Cardiac fibroblast (primary cell): Measurements from ENCODE around the gene PROZ.

ENCODE experiments used
- DNase-seq, 2 donors: peaks; one replicate each; pipeline versions ENCODE4 v3.0.0 to v3.0.0-alpha.2; 2010; ENCODE audit warnings: low read depth in 2 of 2
- H3K4me3 ChIP-seq, 2 donors: replicated peaks in 1 of 2; 1 replicate in 1 of 2; 2 replicates in 1 of 2; pipeline ENCODE4 v1.5.1; 2011; ENCODE audit warnings: low read depth in 2 of 2, low read length in 2 of 2, mild to moderate bottlenecking in 2 of 2, moderate library complexity in 1 of 2
- CTCF ChIP-seq: IDR thresholded peaks from one replicate; pipeline ENCODE4 v1.5.1; 2011; ENCODE audit warnings: low read depth, mild to moderate bottlenecking, low read length, inconsistent platforms

Gene PROZ

GRCh38 chr13:113138792-113139551 is 19.5 kb upstream of the PROZ start:
- DNase-seq: no peak
- TF ChIP-seq CTCF: no peak
- no peak overlapping the region for H3K4me3 ChIP-seq

GRCh38 chr13:113139577-113139976 is 18.9 kb upstream of the PROZ start:
- TF ChIP-seq CTCF: no peak
- H3K4me3 ChIP-seq: no peak overlapping the region
- no peak for DNase-seq

- no peak overlapping the region for H3K4me3 ChIP-seq
- TF ChIP-seq CTCF: no peak
- no peak for DNase-seq
Observed at GRCh38 chr13:113140677-113141600, 17.5 kb upstream of the PROZ start.

- no peak for DNase-seq
- no peak for TF ChIP-seq CTCF
- H3K4me3 ChIP-seq: no peak overlapping the region
Observed at GRCh38 chr13:113141601-113141970, 16.9 kb upstream of the PROZ start.

GRCh38 chr13:113142876-113143275 is 15.6 kb upstream of the PROZ start:
- no peak overlapping the region for H3K4me3 ChIP-seq
- no peak for DNase-seq
- no peak for TF ChIP-seq CTCF

- no peak for DNase-seq
- no peak overlapping the region for H3K4me3 ChIP-seq
- TF ChIP-seq CTCF: no peak
Observed at GRCh38 chr13:113143466-113144254, 14.8 kb upstream of the PROZ start.
